Measurements from ENCODE around the gene PYGM.

PYGM gene

DNA sequence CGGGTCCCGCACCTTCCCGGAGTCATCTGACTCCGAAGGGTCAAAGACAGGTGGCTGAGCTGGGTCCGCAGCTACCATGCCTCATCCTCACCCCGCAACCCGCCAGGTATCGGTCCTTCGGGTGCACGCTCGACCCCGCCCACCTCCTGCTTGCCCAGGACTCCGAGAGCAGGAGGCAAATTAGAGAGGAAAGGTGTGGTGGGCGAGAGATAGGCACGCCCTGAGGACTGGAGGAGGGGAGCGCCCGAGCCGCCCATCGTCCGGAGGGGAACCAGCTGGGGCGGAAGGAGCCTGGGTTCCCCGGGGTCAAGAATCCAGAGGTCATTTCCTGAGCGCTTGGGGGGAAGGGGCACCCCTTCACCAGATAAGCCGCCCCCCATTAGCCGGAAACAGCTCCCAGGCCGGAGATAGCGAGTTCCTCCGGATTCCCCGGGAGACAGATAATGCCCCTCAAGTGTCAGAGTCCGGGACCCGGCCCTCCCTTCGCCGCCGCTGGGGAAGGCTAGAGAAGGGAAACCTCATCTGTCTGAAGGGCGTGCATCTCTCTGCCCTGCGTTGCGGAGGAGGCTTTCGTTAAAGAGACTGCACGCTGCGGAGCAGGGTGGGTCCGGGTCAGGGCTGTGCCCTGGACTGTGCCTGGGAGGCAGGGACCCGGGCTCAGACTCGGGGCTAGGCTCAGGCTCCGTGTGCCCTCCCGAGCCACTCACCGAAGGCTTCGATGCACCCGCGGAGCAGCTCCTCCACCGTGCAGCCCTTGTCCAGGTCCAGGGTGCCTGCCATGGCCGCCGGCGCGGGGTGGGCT lies 17.5 kb downstream of the PYGM start:
- in situ Hi-C loops (cut with MboI; ENCODE audit: low pct_unique_long_range_greater_than_20kb, low sequenced_read_pairs, unreplicated experiment) = no loop called here
- peak; percentile 76 for DNase-seq (ENCODE audit: low spot score)
- TF ChIP-seq, protein P1, sequence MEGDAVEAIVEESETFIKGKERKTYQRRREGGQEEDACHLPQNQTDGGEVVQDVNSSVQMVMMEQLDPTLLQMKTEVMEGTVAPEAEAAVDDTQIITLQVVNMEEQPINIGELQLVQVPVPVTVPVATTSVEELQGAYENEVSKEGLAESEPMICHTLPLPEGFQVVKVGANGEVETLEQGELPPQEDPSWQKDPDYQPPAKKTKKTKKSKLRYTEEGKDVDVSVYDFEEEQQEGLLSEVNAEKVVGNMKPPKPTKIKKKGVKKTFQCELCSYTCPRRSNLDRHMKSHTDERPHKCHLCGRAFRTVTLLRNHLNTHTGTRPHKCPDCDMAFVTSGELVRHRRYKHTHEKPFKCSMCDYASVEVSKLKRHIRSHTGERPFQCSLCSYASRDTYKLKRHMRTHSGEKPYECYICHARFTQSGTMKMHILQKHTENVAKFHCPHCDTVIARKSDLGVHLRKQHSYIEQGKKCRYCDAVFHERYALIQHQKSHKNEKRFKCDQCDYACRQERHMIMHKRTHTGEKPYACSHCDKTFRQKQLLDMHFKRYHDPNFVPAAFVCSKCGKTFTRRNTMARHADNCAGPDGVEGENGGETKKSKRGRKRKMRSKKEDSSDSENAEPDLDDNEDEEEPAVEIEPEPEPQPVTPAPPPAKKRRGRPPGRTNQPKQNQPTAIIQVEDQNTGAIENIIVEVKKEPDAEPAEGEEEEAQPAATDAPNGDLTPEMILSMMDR (IDR thresholded peaks at IDR 0.05; ENCODE audit: extremely low read depth, insufficient read depth, missing control alignments) = peak; percentile 12

GRCh38 chr11:64741375-64742086 lies 18.2 kb downstream of the PYGM start:
- DNase-seq (ENCODE audit: low spot score) = no peak
- in situ Hi-C loops (cut with MboI; ENCODE audit: low pct_unique_long_range_greater_than_20kb, low sequenced_read_pairs, unreplicated experiment) = no loop called here
- TF ChIP-seq, protein P1 (IDR thresholded peaks at IDR 0.05; ENCODE audit: extremely low read depth, insufficient read depth, missing control alignments) = no peak

DNA sequence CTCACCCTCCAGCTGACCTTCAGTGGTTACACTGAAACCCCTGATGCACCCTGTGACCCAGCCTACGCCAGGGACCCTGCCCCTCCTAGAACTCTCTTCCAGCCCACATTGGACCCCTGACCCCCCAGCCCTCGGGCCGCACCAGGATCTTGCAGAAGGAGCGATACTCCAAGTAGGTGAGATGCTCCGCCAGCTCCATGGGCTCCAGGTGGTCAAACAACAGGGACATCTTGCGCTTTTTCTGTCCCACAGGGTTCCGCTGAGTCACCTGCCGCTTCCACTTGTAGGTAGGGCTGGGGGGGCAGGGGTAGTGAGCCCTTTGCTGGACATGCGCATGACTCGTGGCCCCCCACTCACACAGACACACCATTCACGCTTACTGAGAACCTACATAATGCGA lies 19.9 kb downstream of the PYGM start:
- no peak for DNase-seq (ENCODE audit: low spot score)
- in situ Hi-C loops (cut with MboI; ENCODE audit: low pct_unique_long_range_greater_than_20kb, low sequenced_read_pairs, unreplicated experiment) = no loop called here
- TF ChIP-seq, protein P1 (IDR thresholded peaks at IDR 0.05; ENCODE audit: extremely low read depth, insufficient read depth, missing control alignments) = no peak

- DNase-seq (ENCODE audit: low spot score) = no peak
- in situ Hi-C loops (cut with MboI; ENCODE audit: low pct_unique_long_range_greater_than_20kb, low sequenced_read_pairs, unreplicated experiment) = no loop called here
- TF ChIP-seq, protein P1 (IDR thresholded peaks at IDR 0.05; ENCODE audit: extremely low read depth, insufficient read depth, missing control alignments) = no peak
These were observed 23.1 kb downstream of the PYGM start for GRCh38 chr11:64736654-64737053.

DNA sequence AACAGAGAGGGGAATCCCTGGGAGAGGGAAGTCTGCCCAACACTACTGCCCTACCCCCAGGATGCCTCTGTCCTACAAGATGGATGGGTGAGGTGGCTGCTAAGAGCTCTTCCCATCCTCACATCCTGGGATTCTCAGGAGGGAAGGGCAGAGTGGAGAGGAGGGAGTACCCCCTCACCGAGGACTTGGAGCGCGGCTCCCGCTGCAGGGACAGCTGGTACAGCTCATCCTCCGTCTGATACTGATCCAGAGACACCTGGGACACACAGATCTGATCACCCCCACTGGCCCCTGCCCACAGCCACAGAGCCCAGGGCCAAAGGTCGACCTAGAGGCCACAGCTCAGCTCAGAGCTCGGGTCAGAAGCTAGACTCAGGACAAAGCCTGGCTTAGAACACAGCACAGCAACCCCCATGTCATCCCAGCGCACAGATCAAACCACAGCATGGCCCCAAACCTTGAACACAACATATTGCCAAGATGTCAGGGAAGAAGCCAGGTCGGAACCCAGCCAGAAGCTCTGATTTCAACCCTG lies 24.0 kb downstream of the PYGM start:
- DNase-seq (ENCODE audit: low spot score) = no peak
- TF ChIP-seq, protein P1 (IDR thresholded peaks at IDR 0.05; ENCODE audit: extremely low read depth, insufficient read depth, missing control alignments) = no peak
- in situ Hi-C loops (cut with MboI; ENCODE audit: low pct_unique_long_range_greater_than_20kb, low sequenced_read_pairs, unreplicated experiment) = no loop called here

DNA sequence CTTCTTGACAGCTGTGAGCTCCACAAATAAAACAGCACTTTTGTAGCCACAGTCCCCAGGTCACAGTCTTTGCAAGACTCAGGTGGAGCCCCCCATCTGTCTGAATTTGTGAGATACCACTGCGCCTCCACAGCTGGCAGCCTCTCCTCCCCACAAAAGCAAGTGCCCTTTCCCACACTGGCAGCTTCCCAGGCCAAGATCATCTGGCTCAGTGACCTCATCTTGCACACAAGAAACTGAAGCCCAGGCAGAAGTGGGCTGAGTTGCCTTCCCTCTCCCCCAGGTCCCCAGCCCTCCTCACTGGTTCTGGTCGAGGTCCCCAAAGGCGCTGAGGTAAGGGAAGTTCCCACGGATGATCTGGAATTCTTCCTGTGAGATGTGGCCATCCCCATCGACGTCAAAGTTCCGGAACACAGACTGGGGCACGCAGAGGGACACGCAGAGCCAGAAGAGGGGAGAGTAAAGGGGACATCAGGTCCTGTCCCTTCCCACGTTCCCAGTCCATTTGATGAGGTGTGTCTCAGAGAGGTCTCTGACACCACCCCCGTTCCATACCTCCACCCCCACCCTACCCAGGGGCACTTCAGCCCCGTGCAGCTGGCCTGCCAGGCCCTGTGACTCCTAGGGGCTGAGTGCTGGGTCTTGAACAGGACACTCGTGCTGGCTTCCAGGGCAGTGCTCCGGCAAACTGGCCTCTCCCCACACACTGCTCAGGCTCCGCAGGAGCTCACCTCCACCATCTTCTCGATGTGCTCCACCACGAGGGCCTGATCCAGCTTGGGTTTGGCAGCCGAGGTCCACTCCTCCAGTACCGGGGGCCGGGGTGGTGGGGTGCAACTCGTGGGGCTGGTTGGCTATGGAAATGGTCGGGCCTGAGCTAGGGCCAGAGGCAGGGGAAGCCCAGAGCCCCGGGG lies 24.7 kb downstream of the PYGM start:
- in situ Hi-C loops (cut with MboI; ENCODE audit: low pct_unique_long_range_greater_than_20kb, low sequenced_read_pairs, unreplicated experiment) = no loop called here
- TF ChIP-seq, protein P1 (IDR thresholded peaks at IDR 0.05; ENCODE audit: extremely low read depth, insufficient read depth, missing control alignments) = no peak
- DNase-seq (ENCODE audit: low spot score) = no peak
